ENCODE measurements around the gene ACOXL. TPM values are rescaled to one million over a fixed set of nuclear protein-coding genes. Genes with fewer than 3 reads are reported as not detected.

ACOXL gene
- total RNA-seq, 6 experiments from 2014 or later: not detected

DNA sequence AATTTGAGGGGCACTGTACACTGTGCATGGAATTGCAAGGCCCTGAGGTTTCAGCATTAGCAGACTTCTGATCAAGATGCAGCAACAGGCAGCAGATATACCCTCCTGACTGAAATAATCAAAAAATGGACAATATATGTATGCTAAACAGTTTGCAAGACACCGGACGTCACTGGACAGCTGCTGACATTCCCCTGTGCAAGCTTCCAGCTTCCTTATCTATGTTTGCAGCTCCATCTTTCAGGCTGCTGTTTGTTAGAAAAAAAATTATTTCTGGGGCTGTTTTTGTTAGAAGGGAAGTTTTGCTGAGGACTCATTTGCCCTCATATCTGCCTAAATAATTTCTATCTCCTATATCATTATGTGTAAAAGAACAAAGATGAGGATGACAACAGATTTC, 208.9 kb downstream of the ACOXL start:
- DNase-seq (no peak), ATAC-seq (no peak)
- TF ChIP-seq, protein P1, sequence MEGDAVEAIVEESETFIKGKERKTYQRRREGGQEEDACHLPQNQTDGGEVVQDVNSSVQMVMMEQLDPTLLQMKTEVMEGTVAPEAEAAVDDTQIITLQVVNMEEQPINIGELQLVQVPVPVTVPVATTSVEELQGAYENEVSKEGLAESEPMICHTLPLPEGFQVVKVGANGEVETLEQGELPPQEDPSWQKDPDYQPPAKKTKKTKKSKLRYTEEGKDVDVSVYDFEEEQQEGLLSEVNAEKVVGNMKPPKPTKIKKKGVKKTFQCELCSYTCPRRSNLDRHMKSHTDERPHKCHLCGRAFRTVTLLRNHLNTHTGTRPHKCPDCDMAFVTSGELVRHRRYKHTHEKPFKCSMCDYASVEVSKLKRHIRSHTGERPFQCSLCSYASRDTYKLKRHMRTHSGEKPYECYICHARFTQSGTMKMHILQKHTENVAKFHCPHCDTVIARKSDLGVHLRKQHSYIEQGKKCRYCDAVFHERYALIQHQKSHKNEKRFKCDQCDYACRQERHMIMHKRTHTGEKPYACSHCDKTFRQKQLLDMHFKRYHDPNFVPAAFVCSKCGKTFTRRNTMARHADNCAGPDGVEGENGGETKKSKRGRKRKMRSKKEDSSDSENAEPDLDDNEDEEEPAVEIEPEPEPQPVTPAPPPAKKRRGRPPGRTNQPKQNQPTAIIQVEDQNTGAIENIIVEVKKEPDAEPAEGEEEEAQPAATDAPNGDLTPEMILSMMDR (IDR thresholded peaks at IDR 0.05): no peak
- TF ChIP-seq POLR2A (IDR thresholded peaks at IDR 0.05): no peak
- H3K9me3 ChIP-seq: no peaks in the 10 kb centered on the region
- 79% methylated on average over 2 of the region's 2 CpGs for WGBS (ENCODE audit: insufficient coverage, low coverage, low lambda C conversion rate, missing lambda C conversion rate)
- H3K4me1 ChIP-seq: no peaks in the 10 kb centered on the region
- H3K27me3 ChIP-seq: no peaks in the 10 kb centered on the region
- intact Hi-C loops (cut with DNase I): no loop called here
- H3K27ac ChIP-seq: no peak overlapping the region
- no peak overlapping the region for H3K4me3 ChIP-seq
- H3K36me3 ChIP-seq: no peaks in the 10 kb centered on the region

DNA sequence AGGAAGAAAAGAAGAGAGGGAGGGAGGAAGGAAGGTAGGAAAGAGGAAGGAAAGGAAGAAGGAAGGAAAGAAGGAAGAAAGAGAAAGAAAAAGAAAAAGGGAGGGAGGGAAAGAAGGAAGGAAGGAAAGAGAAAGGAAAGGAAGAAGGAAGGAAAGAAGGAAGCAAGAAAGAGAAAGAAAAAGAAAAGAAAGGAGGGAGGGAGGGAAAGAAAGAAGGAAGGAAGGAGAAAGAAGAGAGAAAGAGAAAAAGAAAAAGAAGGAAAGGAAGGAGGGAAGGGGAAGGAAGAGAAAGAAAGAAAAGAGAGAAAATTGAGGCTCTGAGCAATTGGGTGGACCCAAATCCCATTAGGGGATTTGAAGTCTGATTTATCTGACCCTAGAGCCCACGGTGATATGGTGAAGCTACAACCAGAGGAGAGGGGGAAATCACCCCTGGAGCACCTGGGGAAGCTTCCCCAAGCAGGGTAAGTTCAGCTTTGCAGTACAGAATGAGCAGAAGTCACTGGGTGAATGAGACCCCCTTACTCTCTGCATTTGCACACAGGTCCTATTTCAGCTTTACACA, 210.8 kb downstream of the ACOXL start:
- Histone ChIP-seq H3K9me3 (no peaks in the 10 kb centered on the region), H3K36me3 (no peaks in the 10 kb centered on the region), H3K27ac (no peak overlapping the region), H3K4me1 (no peaks in the 10 kb centered on the region), H3K27me3 (no peaks in the 10 kb centered on the region), H3K4me3 (no peak overlapping the region)
- intact Hi-C loops (cut with DNase I): no loop called here
- ATAC-seq (no peak), DNase-seq (no peak)
- TF ChIP-seq POLR2A (IDR thresholded peaks at IDR 0.05): no peak
- TF ChIP-seq, protein P1 (IDR thresholded peaks at IDR 0.05): no peak
- WGBS (ENCODE audit: insufficient coverage, low coverage, low lambda C conversion rate, missing lambda C conversion rate): 50% methylated on average over 1 of the region's 1 CpG

DNA sequence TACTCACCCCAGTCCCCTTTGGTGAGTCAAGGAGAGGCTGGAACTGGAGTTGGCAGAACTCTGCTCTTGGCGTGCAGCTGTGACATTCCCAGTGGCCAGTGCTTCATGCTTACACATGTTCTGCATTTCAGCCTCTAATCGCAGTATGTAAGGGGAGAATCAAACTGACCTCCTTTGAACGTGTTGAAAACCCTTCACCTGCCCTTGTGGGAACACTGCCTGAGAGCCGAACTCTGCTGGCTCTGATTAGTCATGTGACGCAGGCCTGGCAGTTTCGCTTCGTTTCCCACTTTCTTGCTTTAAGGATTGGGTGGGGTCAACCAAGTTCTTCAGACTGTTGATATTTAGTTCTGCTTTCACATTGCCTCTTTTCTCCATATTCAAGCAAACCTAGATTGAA, 214.5 kb downstream of the ACOXL start:
- H3K4me3 ChIP-seq: no peak overlapping the region
- TF ChIP-seq, protein P1 (IDR thresholded peaks at IDR 0.05): no peak
- no peak for TF ChIP-seq POLR2A (IDR thresholded peaks at IDR 0.05)
- intact Hi-C loops (cut with DNase I): no loop called here
- no peaks in the 10 kb centered on the region for H3K36me3 ChIP-seq
- no peaks in the 10 kb centered on the region for H3K4me1 ChIP-seq
- ATAC-seq (peak in 2 of 4 donors; percentile 47 to 53), DNase-seq (no peak)
- 76% methylated on average over 6 of the region's 7 CpGs for WGBS (ENCODE audit: insufficient coverage, low coverage, low lambda C conversion rate, missing lambda C conversion rate)
- H3K27ac ChIP-seq: no peak overlapping the region
- no peaks in the 10 kb centered on the region for H3K27me3 ChIP-seq
- no peaks in the 10 kb centered on the region for H3K9me3 ChIP-seq

DNA sequence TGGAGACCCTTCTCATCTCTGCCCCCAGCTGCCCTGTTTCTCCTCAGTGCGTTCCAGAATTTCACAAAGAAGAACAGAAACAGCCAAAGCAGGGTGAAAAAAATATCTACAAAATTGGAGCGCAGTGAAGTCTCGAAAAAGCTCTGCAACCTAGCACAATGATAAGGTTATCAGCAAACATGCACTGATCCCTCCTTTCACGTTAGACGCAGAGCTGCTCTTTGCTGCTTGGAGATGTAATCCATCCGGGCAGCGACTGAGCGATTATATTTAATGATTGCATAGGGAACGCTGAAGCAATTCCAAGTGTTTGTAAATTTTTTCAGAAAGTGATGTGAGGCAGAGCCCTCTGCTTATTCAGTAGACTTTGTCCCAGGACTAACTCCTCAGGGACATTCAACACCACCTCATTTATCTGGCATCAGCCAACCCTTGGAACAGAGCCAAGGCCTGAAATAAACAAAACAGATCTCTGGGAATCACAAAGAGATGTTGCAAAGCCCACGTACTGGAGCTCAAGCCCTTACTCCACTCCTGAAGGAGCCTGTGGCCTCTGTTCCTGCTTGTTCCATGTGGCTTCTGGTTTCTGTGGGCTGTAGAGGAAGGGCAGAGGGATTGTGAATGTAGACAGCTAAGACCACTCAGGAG, 215.8 kb downstream of the ACOXL start:
- Histone ChIP-seq H3K9me3 (no peaks in the 10 kb centered on the region), H3K4me3 (no peak overlapping the region), H3K27ac (no peak overlapping the region), H3K27me3 (no peaks in the 10 kb centered on the region), H3K36me3 (no peaks in the 10 kb centered on the region), H3K4me1 (no peaks in the 10 kb centered on the region)
- ATAC-seq (peak in 3 of 4 donors; percentile 17 to 50 (median 33)), DNase-seq (no peak)
- 50% methylated on average over 10 of the region's 10 CpGs for WGBS (ENCODE audit: insufficient coverage, low coverage, low lambda C conversion rate, missing lambda C conversion rate)
- intact Hi-C loops (cut with DNase I): no loop called here
- TF ChIP-seq POLR2A (IDR thresholded peaks at IDR 0.05): no peak
- TF ChIP-seq, protein P1 (IDR thresholded peaks at IDR 0.05): no peak

Data from right lobe of liver (tissue), 6 donors.